ENCODE measurements around the gene ASB15.
A peak's percentile ranks its signal among the peaks of the same experiment; 100 is the strongest.

Gene ASB15

GRCh38 chr7:123615344-123615743 is 13.7 kb downstream of the ASB15 start (continued):
- TF ChIP-seq POU6F1 (CRISPR knock-in tag; IDR thresholded peaks at IDR 0.05; ENCODE audit: borderline replicate concordance, low read depth) = no peak; the same call in 1 of the 2 replicates
- TF ChIP-seq ISL1 (CRISPR knock-in tag; IDR thresholded peaks at IDR 0.05) = peak; percentile 95
- TF ChIP-seq BACH2 (CRISPR knock-in tag; IDR thresholded peaks at IDR 0.05; ENCODE audit: borderline replicate concordance) = no peak
- no peak for TF ChIP-seq ESRRG (CRISPR knock-in tag; IDR thresholded peaks at IDR 0.05)

- TF ChIP-seq ZNF565 (CRISPR knock-in tag; conservative IDR thresholded peaks at IDR 0.05; ENCODE audit: low read depth) (no peak), CSDC2 (CRISPR knock-in tag; IDR thresholded peaks at IDR 0.05) (no peak), GLIS3 (CRISPR knock-in tag; IDR thresholded peaks at IDR 0.05) (no peak), ZC3H10 (CRISPR knock-in tag; IDR thresholded peaks at IDR 0.05) (no peak), CSRNP3 (CRISPR knock-in tag; IDR thresholded peaks at IDR 0.05) (no peak), TSHZ2 (CRISPR knock-in tag; IDR thresholded peaks at IDR 0.05) (no peak), RARB (CRISPR knock-in tag; IDR thresholded peaks at IDR 0.05) (no peak), PATZ1 (CRISPR knock-in tag; IDR thresholded peaks at IDR 0.05; ENCODE audit: borderline replicate concordance) (no peak), BACH2 (CRISPR knock-in tag; IDR thresholded peaks at IDR 0.05; ENCODE audit: borderline replicate concordance) (no peak), ZFP3 (CRISPR knock-in tag; IDR thresholded peaks at IDR 0.05) (no peak), PPARA (CRISPR knock-in tag; IDR thresholded peaks at IDR 0.05; ENCODE audit: borderline replicate concordance) (no peak), ZFP30 (CRISPR knock-in tag; IDR thresholded peaks at IDR 0.05) (no peak), ZNF8 (CRISPR knock-in tag; IDR thresholded peaks at IDR 0.05) (no peak), CREB5 (CRISPR knock-in tag; IDR thresholded peaks at IDR 0.05; ENCODE audit: low read depth) (no peak), ZNF70 (CRISPR knock-in tag; IDR thresholded peaks at IDR 0.05) (no peak)
- no peak; the same call in 1 of the 3 replicates for ATAC-seq
Observed at GRCh38 chr7:123616223-123616622, 14.6 kb downstream of the ASB15 start.

- TF ChIP-seq PPARA (CRISPR knock-in tag; IDR thresholded peaks at IDR 0.05; ENCODE audit: borderline replicate concordance) (no peak), CSRNP3 (CRISPR knock-in tag; IDR thresholded peaks at IDR 0.05) (no peak), ISL1 (CRISPR knock-in tag; IDR thresholded peaks at IDR 0.05) (no peak), OSR1 (CRISPR knock-in tag; IDR thresholded peaks at IDR 0.05) (no peak), ESRRG (CRISPR knock-in tag; IDR thresholded peaks at IDR 0.05) (no peak), ZNF8 (CRISPR knock-in tag; IDR thresholded peaks at IDR 0.05) (no peak), ZFP3 (CRISPR knock-in tag; IDR thresholded peaks at IDR 0.05) (no peak), SNAI2 (CRISPR knock-in tag; IDR thresholded peaks at IDR 0.05) (no peak), RARB (CRISPR knock-in tag; IDR thresholded peaks at IDR 0.05) (no peak), ARNTL (CRISPR knock-in tag; IDR thresholded peaks at IDR 0.05; ENCODE audit: borderline replicate concordance, low read depth) (no peak), ZNF70 (CRISPR knock-in tag; IDR thresholded peaks at IDR 0.05) (no peak), TSHZ2 (CRISPR knock-in tag; IDR thresholded peaks at IDR 0.05) (no peak), ZFP30 (CRISPR knock-in tag; IDR thresholded peaks at IDR 0.05) (no peak), PATZ1 (CRISPR knock-in tag; IDR thresholded peaks at IDR 0.05; ENCODE audit: borderline replicate concordance) (no peak), ZNF565 (CRISPR knock-in tag; conservative IDR thresholded peaks at IDR 0.05; ENCODE audit: low read depth) (no peak)
- no peak for ATAC-seq
Observed at GRCh38 chr7:123621707-123622106, 20.1 kb downstream of the ASB15 start.
